Left forelimb (tissue), 1 donor: Measurements from ENCODE around the gene CYSLTR2.
"Not testable (repeated sequence)": the region's sequence is repeated elsewhere in the genome, so short reads cannot be mapped to it uniquely, and the experiment has no call there.

Source experiments
- DNase-seq: peaks from one replicate; pipeline ENCODE4 v3.0.0-alpha.2; 2018; ENCODE audit warnings: low spot score

CYSLTR2 gene

GRCh38 chr13:48693998-48694397 is 40.3 kb downstream of the CYSLTR2 start:
- no peak for DNase-seq

GRCh38 chr13:48695776-48696175 is 42.0 kb downstream of the CYSLTR2 start:
- DNase-seq = no peak

GRCh38 chr13:48696676-48697075 is 42.9 kb downstream of the CYSLTR2 start:
- not testable (repeated sequence) for DNase-seq

GRCh38 chr13:48707405-48707804 is 53.7 kb downstream of the CYSLTR2 start:
- no peak for DNase-seq

- no peak for DNase-seq
Observed at GRCh38 chr13:48708764-48709163, 55.0 kb downstream of the CYSLTR2 start.

GRCh38 chr13:48709213-48709612 is 55.5 kb downstream of the CYSLTR2 start:
- DNase-seq = no peak

- DNase-seq = no peak
Observed at GRCh38 chr13:48710160-48710559, 56.4 kb downstream of the CYSLTR2 start.

- no peak for DNase-seq
Observed at GRCh38 chr13:48712141-48712540, 58.4 kb downstream of the CYSLTR2 start.

- no peak for DNase-seq
Observed at GRCh38 chr13:48715977-48716376, 62.2 kb downstream of the CYSLTR2 start.

GRCh38 chr13:48720621-48721020 is 66.9 kb downstream of the CYSLTR2 start:
- no peak for DNase-seq

GRCh38 chr13:48723168-48723567 is 69.4 kb downstream of the CYSLTR2 start:
- no peak for DNase-seq

GRCh38 chr13:48725271-48725670 is 71.5 kb downstream of the CYSLTR2 start:
- no peak for DNase-seq

- no peak for DNase-seq
Observed at GRCh38 chr13:48726711-48727110, 73.0 kb downstream of the CYSLTR2 start.

GRCh38 chr13:48727241-48728011 is 73.7 kb downstream of the CYSLTR2 start:
- no peak for DNase-seq

- DNase-seq = no peak
Observed at GRCh38 chr13:48728226-48728625, 74.5 kb downstream of the CYSLTR2 start.

- DNase-seq = no peak
Observed at GRCh38 chr13:48728876-48729275, 75.1 kb downstream of the CYSLTR2 start.

- DNase-seq = no peak
Observed at GRCh38 chr13:48729856-48730255, 76.1 kb downstream of the CYSLTR2 start.

GRCh38 chr13:48731001-48731658 is 77.4 kb downstream of the CYSLTR2 start:
- no peak for DNase-seq

- DNase-seq = no peak
Observed at GRCh38 chr13:48731957-48732569, 78.3 kb downstream of the CYSLTR2 start.

- DNase-seq = no peak
Observed at GRCh38 chr13:48733739-48734335, 80.1 kb downstream of the CYSLTR2 start.

- DNase-seq = no peak
Observed at GRCh38 chr13:48735571-48735970, 81.8 kb downstream of the CYSLTR2 start.

- no peak for DNase-seq
Observed at GRCh38 chr13:48737689-48738088, 84.0 kb downstream of the CYSLTR2 start.

- DNase-seq = no peak
Observed at GRCh38 chr13:48738311-48738710, 84.6 kb downstream of the CYSLTR2 start.
